ENCODE data around the gene CAMKK2.
"Not testable (repeated sequence)": the region's sequence is repeated elsewhere in the genome, so short reads cannot be mapped to it uniquely, and the experiment has no call there.

CAMKK2 gene

GRCh38 chr12:121278169-121279070, 18.1 kb downstream of the CAMKK2 start:
- no peak for DNase-seq

DNA sequence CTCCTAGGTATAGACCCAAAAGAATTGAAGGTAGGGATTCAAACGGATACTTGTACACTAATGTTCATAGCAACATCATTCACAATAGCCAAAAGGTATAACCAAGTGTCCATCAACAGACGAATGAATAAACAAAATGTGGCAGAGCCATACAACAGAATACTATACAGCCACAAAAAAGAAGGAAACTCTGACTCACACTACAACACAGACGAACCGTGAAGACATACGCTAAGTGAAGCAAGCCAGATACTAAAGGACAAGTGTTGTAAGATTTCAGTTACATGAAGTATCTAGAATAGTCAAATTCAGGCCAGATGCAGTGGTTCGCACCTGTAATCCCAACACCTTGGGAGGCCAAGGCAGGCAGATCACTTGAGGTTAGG, 19.1 kb downstream of the CAMKK2 start:
- DNase-seq = no peak

GRCh38 chr12:121274036-121274763, 22.3 kb downstream of the CAMKK2 start:
- no peak for DNase-seq

GRCh38 chr12:121273364-121273896, 23.1 kb downstream of the CAMKK2 start:
- no peak for DNase-seq

GRCh38 chr12:121267822-121268221, 28.7 kb downstream of the CAMKK2 start:
- DNase-seq = no peak

GRCh38 chr12:121264951-121265515, 31.5 kb downstream of the CAMKK2 start:
- DNase-seq = no peak

DNA sequence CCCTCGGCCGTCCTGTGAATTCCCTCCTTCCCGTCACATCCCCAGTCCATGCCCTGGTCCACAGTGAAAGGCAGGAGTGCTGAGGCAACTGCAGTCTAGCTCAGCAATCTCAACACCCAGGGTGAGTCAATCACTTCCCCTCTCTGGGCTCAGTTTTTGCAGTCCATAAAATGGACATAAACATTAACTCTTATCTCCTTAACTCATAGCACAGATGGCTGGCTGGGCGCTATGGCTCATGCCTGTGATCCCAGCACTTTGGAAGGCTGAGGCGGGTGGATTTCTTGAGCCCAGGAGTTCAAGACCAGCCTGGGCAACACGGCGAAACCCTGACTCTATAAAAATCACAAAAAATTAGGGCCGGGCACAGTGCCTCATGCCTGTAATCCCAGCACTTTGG, 32.4 kb downstream of the CAMKK2 start:
- DNase-seq = no peak

DNA sequence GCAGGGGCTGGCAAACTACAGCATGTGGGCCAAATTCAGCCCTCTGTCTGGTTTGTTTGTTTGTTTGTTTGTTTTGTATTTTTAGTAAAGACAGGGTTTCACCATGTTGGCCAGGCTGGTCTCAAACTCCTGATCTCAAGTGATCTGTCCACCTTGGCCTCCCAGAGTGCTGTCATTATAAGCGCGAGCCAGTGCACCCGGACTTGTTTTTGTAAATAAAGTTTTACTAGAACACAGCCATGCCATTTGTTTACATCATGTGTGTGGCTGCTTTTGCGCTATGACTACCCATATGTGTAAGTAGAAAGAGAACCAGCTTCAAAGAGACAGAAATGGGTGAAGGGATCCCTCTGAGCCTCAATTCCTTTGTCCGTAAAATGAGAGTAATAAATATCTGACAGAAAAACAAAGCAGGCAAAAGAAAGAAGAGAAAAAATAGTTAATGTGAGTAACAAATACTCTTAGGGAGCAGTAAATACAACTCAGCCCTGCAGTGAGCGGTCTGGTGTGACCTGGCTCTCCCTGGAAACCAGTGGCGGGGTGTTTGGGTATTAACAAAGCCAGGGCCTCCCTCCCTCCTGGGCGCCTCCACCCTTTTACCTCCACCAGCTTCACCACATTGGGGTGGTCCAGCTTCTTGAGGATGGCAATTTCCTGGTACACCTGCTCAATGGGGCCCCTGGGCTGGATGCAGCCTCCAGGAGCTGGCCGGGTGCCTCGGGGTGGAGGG, 33.1 kb downstream of the CAMKK2 start:
- DNase-seq = no peak

DNA sequence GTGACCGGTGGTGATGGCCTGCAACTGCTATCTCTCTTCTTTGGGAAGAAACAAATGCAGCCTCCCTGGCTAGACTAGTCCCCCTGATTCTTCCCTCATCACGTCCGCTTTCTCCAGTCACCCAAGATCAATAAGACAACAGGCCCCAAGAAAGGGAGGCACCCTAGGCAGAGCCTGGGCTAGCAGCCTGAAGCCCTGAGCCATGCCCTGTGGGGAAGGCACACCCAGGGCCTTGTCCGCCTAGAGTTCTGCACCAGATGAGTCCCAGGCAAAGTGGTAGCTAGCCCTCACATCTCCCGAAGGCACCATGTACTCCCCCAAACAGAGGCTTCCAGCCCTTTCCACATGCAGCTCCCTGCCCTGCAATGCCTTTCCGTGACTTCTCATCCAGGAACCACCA, 35.1 kb downstream of the CAMKK2 start:
- DNase-seq = no peak

DNA sequence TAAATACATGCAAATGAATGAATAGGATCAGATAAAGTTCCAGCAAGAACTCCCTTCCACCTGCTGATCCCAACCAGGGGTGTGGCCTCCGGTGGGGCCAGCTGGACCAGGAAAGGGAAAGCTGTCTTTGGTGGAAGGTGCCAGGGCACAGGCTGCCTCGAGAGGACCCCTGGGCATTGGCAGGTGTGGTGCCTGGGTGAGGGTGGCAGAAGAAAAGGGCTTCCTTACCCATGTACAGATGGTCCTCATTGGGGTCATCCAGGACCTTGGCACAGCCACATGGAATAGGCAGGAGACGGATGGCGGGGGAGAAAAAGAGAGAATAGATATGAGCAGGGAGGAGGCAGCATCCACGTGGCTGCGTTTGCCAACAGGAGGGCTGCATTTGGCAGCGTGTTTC, 36.4 kb downstream of the CAMKK2 start:
- DNase-seq = no peak

DNA sequence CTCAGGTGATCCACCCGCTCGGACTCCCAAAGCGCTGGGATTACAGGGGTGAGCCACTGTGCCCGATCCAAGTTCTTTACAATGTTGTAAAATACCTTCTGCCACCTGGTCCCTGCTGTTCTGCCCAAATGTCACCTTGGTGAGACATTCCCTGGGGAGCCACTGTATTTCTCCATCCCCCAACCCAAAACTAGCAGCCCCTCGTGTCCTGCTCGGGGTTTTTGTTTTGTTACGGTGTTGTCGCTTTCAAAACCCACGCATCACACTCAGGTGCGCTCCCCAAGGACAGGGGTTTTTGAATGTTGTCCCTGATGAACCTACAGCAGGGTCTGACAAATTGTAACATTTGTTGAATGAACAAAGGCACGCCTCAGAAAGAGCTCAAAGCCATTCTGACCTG, 37.4 kb downstream of the CAMKK2 start:
- DNase-seq = no peak

DNA sequence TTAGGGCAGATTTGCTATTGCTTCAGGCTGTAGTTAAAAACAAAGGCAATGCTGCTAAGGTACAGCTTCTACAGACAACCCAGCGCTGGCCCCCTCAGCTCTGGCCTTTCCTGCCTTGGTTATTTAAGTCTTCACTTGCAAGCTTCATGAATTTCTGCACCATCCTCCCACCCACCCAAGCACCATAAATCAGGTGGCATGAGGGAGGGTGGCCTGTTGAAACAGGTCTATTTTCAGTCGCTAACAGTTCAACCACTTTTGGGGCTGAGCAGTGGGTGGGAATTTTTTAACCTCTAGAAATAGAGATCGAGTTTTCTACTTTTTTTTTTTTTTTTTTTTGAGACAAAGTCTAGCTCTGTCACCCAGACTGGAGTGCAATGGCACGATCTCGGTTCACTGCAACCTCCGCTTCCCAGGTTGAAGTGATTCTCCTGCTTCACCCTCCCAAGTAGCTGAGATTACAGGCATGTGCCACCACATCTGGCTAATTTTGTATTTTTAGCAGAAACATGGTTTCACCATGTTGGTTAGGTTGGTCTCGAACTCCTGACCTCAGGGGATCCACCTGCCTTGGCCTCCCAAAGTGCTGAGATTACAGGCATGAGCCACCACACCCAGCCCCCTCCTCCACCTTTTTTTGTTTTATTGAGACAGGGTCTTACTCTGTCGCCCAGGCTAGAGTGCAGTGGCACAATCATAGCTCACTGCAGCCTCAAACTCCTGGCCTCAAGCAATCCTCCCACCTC, 38.6 kb downstream of the CAMKK2 start:
- DNase-seq = not testable (repeated sequence)

DNA sequence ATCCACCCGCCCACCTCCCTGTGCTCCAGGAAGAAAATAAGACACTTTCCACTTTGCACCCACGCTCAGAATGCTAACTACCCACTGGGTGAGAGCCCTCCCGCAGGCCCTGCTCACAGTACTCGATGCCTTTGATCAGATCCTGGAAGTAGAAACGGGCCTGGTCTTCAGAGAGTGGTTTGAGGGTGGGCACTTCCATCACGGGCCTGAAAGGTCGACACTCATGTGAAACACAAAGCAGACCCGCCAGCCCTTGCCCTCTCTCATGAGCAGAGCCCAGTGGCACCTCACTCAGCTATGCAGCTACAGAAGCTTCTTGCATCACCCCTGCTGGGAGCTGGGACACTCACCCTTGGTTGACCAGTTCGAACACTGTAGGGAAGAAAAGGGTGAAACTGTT, 41.1 kb downstream of the CAMKK2 start:
- no peak for DNase-seq

DNA sequence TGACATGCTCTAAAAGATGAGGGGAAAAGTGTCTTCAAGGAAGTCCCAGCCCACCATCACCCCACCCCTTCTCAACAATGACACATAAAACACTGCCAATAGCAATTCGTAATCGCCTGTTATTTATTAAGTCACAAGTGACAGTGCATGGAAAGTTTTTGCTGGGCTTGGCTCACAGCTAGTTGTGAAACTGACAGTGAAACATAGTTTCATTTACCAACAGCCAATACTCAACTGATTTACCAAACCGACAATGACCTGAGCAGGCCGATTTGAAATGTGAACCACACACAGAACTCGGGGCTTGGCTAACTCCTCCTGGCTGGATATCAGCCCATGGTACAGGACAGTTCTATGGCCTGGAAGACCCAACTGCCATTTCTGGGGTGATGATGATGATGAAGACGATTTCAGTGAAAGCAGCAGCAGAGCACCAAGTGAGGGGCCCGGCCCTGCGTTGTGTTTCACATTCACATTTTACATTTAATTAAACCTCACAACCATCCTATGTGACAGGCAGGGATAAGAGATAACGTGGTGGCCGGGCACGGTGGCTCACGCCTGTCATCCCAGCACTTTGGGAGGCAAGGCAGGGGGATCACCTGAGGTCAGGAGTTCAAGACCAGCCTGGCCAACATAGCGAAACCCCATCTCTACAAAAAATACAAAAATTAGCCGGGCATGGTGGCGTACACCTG, 42.7 kb downstream of the CAMKK2 start:
- DNase-seq = no peak

GRCh38 chr12:121252712-121253345, 43.7 kb downstream of the CAMKK2 start:
- DNase-seq = no peak

- no peak for DNase-seq
Observed at GRCh38 chr12:121251838-121252237, 44.7 kb downstream of the CAMKK2 start.

- DNase-seq = no peak
Observed at GRCh38 chr12:121250359-121250758, 46.1 kb downstream of the CAMKK2 start.

DNA sequence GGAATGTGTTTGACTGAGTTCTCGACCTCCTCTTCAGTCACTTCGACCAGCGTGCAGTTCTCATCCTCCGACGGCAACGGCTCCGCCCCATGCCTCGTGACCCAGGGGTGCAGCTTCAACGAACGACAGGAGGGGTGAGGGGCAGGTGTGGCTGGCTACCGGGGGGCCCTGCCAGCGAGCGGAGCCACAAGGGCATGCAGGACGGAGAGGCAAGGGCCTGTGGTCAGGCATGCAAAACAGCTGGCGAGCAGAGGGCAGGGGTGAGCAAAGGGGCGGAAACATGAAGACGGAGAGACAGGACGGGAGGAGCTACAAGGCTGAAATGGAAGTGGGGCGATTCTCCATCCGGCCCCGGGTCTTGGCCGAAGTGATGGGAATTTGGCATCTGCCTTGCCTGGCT, 47.9 kb downstream of the CAMKK2 start:
- no peak for DNase-seq

- DNase-seq = no peak
Observed at GRCh38 chr12:121246893-121247557, 49.5 kb downstream of the CAMKK2 start.

DNA sequence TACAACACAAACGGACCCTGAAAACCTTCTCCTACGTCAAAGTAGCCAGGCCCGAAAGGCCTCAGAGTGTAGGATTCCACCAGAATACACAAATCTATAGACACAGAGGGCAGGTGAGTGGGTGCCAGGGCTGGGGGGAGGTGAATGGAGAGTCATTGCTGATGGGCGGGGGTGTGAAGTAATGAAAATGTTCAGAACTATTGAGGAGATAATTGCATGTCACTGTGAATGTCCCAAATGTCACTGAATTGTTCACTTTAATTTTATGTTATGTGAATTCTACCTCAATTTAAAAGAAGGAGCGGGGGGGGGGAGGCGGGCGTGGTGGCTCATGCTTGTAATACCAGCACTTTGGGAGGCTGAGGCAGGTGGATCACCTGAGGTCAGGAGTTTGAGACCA, 50.6 kb downstream of the CAMKK2 start:
- no peak for DNase-seq

Data from hippocampal formation (tissue), 2 donors.